K562 (cell line): Measurements from ENCODE around the gene KAT2B. TPM values are rescaled to one million over a fixed set of nuclear protein-coding genes. Genes with fewer than 3 reads are reported as not detected.

Experiments used
- ATAC-seq: fragments of 200-7000 bp; cut with Tn5 transposase; 3 replicates; pipeline ENCODE4 v1.9.1; 2020; ENCODE audit warnings: moderate library complexity
- BruUV-seq: library from RNA; stranded (reverse); fragments of 400-500 nt; replicated peaks from 2 replicates; lab custom pipeline; 2021; lab: Mats Ljungman, UMichigan
- CTCF ChIA-PET: fragments of 300-600 bp; formaldehyde crosslinking; extraction: SDS; loops from one replicate; lab custom pipeline; 2021; ENCODE audit warnings: low intra/inter-chr PET ratio; lab: Yijun Ruan, JAX
- POLR2A ChIA-PET: fragments of 300-600, 350-650 bp; sonication (Branson Sonifier 250); formaldehyde crosslinking; extraction: SDS; loops from one replicate; lab custom pipeline; 2021; ENCODE audit warnings: antibody characterized with exemption, inconsistent platforms; lab: Yijun Ruan, JAX
- DNase-seq, 4 experiments: peaks; one replicate each; pipeline versions ENCODE4 v3.0.0 to v3.0.0-alpha.2; 2011 to 2018; ENCODE audit warnings: low spot score in 3 of 4, mixed read lengths in 3 of 4; ENCODE audit errors: extremely low read depth in 1 of 4
- FAIRE-seq: peaks from 2 replicates; lab custom pipeline; 2011; peaks lifted over from hg19 to GRCh38; lab: Jason Lieb, UNC
- H2AFZ ChIP-seq: 2 replicates; pipeline ENCODE4 v1.6.0; 2011; ENCODE audit warnings: low read depth, low read length, control low read depth, inconsistent platforms
- H3K27ac ChIP-seq: fragments of 200-600 bp; 3 replicates; pipeline ENCODE4 v1.8.0; 2011; ENCODE audit warnings: low read depth, mild to moderate bottlenecking, control low read depth, inconsistent platforms, low read length, moderate library complexity, mixed read lengths; ENCODE audit errors: extremely low read depth
- H3K27me3 ChIP-seq, 2 experiments: fragments of 300-600 bp in 1 of 2; 2 replicates in 1 of 2; 3 replicates in 1 of 2; pipeline versions ENCODE4 v1.6.0 to v1.8.0; 2011; ENCODE audit warnings: inconsistent platforms in 2 of 2, low read length in 2 of 2, mild to moderate bottlenecking in 1 of 2, mixed read lengths in 1 of 2, moderate library complexity in 1 of 2; ENCODE audit not compliant: control insufficient read depth in 2 of 2, insufficient read depth in 2 of 2
- H3K36me3 ChIP-seq: fragments of 300-600 bp; 3 replicates; pipeline ENCODE4 v1.8.0; 2011; ENCODE audit warnings: mild to moderate bottlenecking, low read length, inconsistent platforms; ENCODE audit not compliant: control insufficient read depth, insufficient read depth
- H3K4me1 ChIP-seq, 2 experiments: fragments of 200-600 bp in 1 of 2; replicated peaks in 1 of 2; 2 replicates in 1 of 2; 3 replicates in 1 of 2; pipeline versions ENCODE4 v1.5.1 to v1.8.0; 2011; ENCODE audit warnings: inconsistent platforms in 2 of 2, low read length in 2 of 2, mild to moderate bottlenecking in 1 of 2, mixed read lengths in 1 of 2, moderate library complexity in 1 of 2; ENCODE audit not compliant: control insufficient read depth in 2 of 2, insufficient read depth in 2 of 2
- H3K4me2 ChIP-seq: 2 replicates; pipeline ENCODE4 v1.6.1; 2011; ENCODE audit warnings: low read length, control low read depth, inconsistent platforms, mixed read lengths; ENCODE audit not compliant: insufficient read depth
- H3K4me3 ChIP-seq: fragments of 200-600 bp; sonication (generic), shearing (Covaris generic); 2 replicates; pipeline ENCODE4 v1.5.1; 2016; ENCODE audit warnings: control low read depth, inconsistent platforms
- H3K79me2 ChIP-seq: fragments of 200-600 bp; 3 replicates; pipeline ENCODE4 v1.8.0; 2011; ENCODE audit warnings: low read length, inconsistent platforms; ENCODE audit not compliant: control insufficient read depth, insufficient read depth
- H3K9ac ChIP-seq, 2 experiments: 2 replicates each; pipeline versions ENCODE4 v1.6.0 to v1.6.1; 2011; ENCODE audit warnings: low read depth in 2 of 2, low read length in 2 of 2, control low read depth in 1 of 2, inconsistent platforms in 1 of 2, mild to moderate bottlenecking in 1 of 2, mixed read lengths in 1 of 2; ENCODE audit not compliant: insufficient read depth in 1 of 2
- H3K9me1 ChIP-seq: one replicate; pipeline ENCODE4 v1.6.0; 2011; ENCODE audit warnings: inconsistent platforms, mild to moderate bottlenecking, low read length, moderate library complexity; ENCODE audit not compliant: control insufficient read depth, insufficient read depth
- H3K9me3 ChIP-seq: replicated peaks from 2 replicates; pipeline ENCODE4 v1.5.1; 2011; ENCODE audit warnings: low read depth, low read length, inconsistent platforms; ENCODE audit not compliant: control insufficient read depth, insufficient read depth
- H4K20me1 ChIP-seq: replicated peaks from 2 replicates; pipeline ENCODE4 v1.6.1; 2011; ENCODE audit warnings: low read length, inconsistent platforms, mixed read lengths; ENCODE audit not compliant: control insufficient read depth, insufficient read depth
- BMI1 ChIP-seq: fragments of 150-350 bp; IDR thresholded peaks from 2 replicates; pipeline ENCODE4 v1.6.1; 2014; ENCODE audit warnings: low read length
- BRD9 ChIP-seq: fragments of 450-650 bp; IDR thresholded peaks from 2 replicates; pipeline ENCODE4 v1.6.1; 2018; ENCODE audit warnings: low read depth; ENCODE audit not compliant: partially characterized antibody
- CTCFL ChIP-seq: IDR thresholded peaks from 2 replicates; pipeline ENCODE4 v1.6.1; 2011; ENCODE audit warnings: borderline replicate concordance, low read depth, mild to moderate bottlenecking, moderate library complexity, low read length; ENCODE audit not compliant: insufficient read depth, poor library complexity, severe bottlenecking
- DPF2 ChIP-seq: fragments of 450-650 bp; IDR thresholded peaks from 2 replicates; pipeline ENCODE4 v1.6.1; 2016
- E2F3 ChIP-seq: fragments of 250-450 bp; sonication (Bioruptor Pico); IDR thresholded peaks from 2 replicates; pipeline ENCODE4 v1.4.0; 2020; ENCODE audit warnings: mild to moderate bottlenecking
- ESRRB ChIP-seq: fragments of 250-450 bp; sonication (Bioruptor Pico); IDR thresholded peaks from 2 replicates; pipeline ENCODE4 v1.5.0; 2020; ENCODE audit warnings: mild to moderate bottlenecking, moderate library complexity, borderline replicate concordance
- FOXA1 ChIP-seq: fragments of 450-650 bp; IDR thresholded peaks from 2 replicates; pipeline ENCODE4 v1.6.1; 2016; ENCODE audit warnings: mild to moderate bottlenecking, borderline replicate concordance
- HDAC3 ChIP-seq: fragments of 450-650 bp; IDR thresholded peaks from 2 replicates; pipeline ENCODE4 v1.6.1; 2018; ENCODE audit warnings: borderline replicate concordance, mild to moderate bottlenecking, moderate library complexity; ENCODE audit not compliant: partially characterized antibody
- HMG20B ChIP-seq: fragments of 250-450 bp; sonication (Bioruptor Pico); IDR thresholded peaks from 2 replicates; pipeline ENCODE4 v1.5.0; 2021; ENCODE audit warnings: mild to moderate bottlenecking
- NFE2 ChIP-seq: IDR thresholded peaks from 2 replicates; pipeline ENCODE4 v1.6.1; 2014; ENCODE audit warnings: antibody characterized with exemption, low read depth
- NR0B1 ChIP-seq: fragments of 450-650 bp; IDR thresholded peaks from one replicate; pipeline ENCODE4 v1.6.1; 2018; ENCODE audit warnings: mild to moderate bottlenecking, moderate library complexity; ENCODE audit not compliant: partially characterized antibody
- PKNOX1 ChIP-seq: fragments of 450-650 bp; IDR thresholded peaks from 2 replicates; pipeline ENCODE4 v1.6.1; 2016
- STAG1 ChIP-seq: sonication (generic); formaldehyde crosslinking; IDR thresholded peaks from 2 replicates; pipeline ENCODE4 v1.5.0; 2020; ENCODE audit warnings: missing genetic modification reagents, borderline replicate concordance
- ZNF212 ChIP-seq: fragments of 450-650 bp; formaldehyde crosslinking; IDR thresholded peaks from 2 replicates; pipeline ENCODE4 v1.4.0; 2020; ENCODE audit warnings: mild to moderate bottlenecking
- ZNF740 ChIP-seq, 3 experiments: fragments of 200-800 bp in 1 of 3; sonication (Bioruptor generic) in 1 of 3; sonication (generic) in 1 of 3; formaldehyde crosslinking in 1 of 3; IDR thresholded peaks; 2 replicates each; pipeline versions ENCODE4 v1.6.1 to v1.8.0; 2016 to 2022; ENCODE audit warnings: mild to moderate bottlenecking in 2 of 3, missing compliant biosample characterization in 2 of 3, missing genetic modification characterization in 2 of 3, missing genetic modification reagents in 1 of 3
- WGBS: fragments of 100-300 bp; shearing (Covaris generic); methylation state at CpG from one replicate; pipeline ENCODE4 v1.1.6; 2016; ENCODE audit warnings: low coverage, mixed read lengths; ENCODE audit not compliant: insufficient coverage; ENCODE audit errors: missing lambda C conversion rate; 5-methylcytosine and 5-hydroxymethylcytosine counted together
- in situ Hi-C: fragments of 300-500 bp; cut with MboI; formaldehyde crosslinking; loops from 4 replicates; pipeline ENCODE4 v1.15.0; 2018; ENCODE audit warnings: inconsistent platforms, mixed read lengths
- intact Hi-C: fragments of 100-400 bp; cut with micrococcal nuclease; formaldehyde crosslinking; loops from 2 replicates; pipeline ENCODE4 v1.14.2; 2022
- polyA plus RNA-seq, 8 experiments: library from polyadenylated mRNA; depleted of rRNA in 4 of 8; stranded (reverse) in 5 of 8; unstranded in 3 of 8; fragments of >200 nt; fragmentation: Nextera tagmentation in 2 of 8; fragmentation: Illumina TruSeq in 1 of 8; extraction: Ambion mirVana in 2 of 8; extraction: Trizol in 1 of 8; gene quantifications; 2 replicates each; pipeline versions ENCODE4 v1.2.1 to v1.2.3, GENCODE V29; 2011 to 2014; ENCODE audit warnings: inconsistent platforms in 1 of 8, missing spikeins in 1 of 8
- total RNA-seq, 7 experiments: library from RNA; depleted of rRNA in 6 of 7; stranded (reverse); fragments of >200 nt in 6 of 7; fragmentation: Illumina TruSeq in 2 of 7; extraction: Trizol in 2 of 7; gene quantifications; 2 replicates each; pipeline versions ENCODE4 v1.2.1 to v1.2.3, GENCODE V29; 2011 to 2021; ENCODE audit warnings: low replicate concordance in 1 of 7

Gene KAT2B
- total and polyA plus RNA-seq, 9 of the 15 experiments (the other 6 are each of a cell fraction or from before 2014, with no cell fraction given) = 3.3 to 14.9 (median 12.2) TPM

- no peak for TF ChIP-seq NR0B1
- TF ChIP-seq BRD9 = no peak
- no peak for TF ChIP-seq HDAC3
- TF ChIP-seq DPF2 = no peak
- no peak for TF ChIP-seq STAG1
- no peak for TF ChIP-seq NFE2
Observed at GRCh38 chr3:20078194-20078714, 38.0 kb downstream of the KAT2B start (continued).

- CTCF ChIA-PET = no interaction called here
- H3K27me3 ChIP-seq = no peaks in the 10 kb centered on the region
- H3K4me1 ChIP-seq = peaks cover 5 to 6% of the 10 kb centered on the region in 2 experiments; a peak in 3 of 5 replicates
- no peak overlapping the region for H3K27ac ChIP-seq
- no peaks in the 10 kb centered on the region for H4K20me1 ChIP-seq
- in situ Hi-C loops (no loop called here), intact Hi-C loops (no loop called here)
- H3K4me3 ChIP-seq = no peak overlapping the region
- DNase-seq = no peak
- no peak overlapping the region for H2AFZ ChIP-seq
- no peak overlapping the region for H3K4me2 ChIP-seq
- POLR2A ChIA-PET = interaction anchor here (1.0 to 1.9 kb wide), 2 partner anchors 17 to 23 kb away, joined by 3 to 7 read pairs; no protein-coding TSS in a partner anchor
- 78% methylated on average over 5 of the region's 5 CpGs for WGBS
- FAIRE-seq = no peak
- no peaks in the 10 kb centered on the region for H3K79me2 ChIP-seq
- no peaks in the 10 kb centered on the region for H3K9me3 ChIP-seq
- H3K9ac ChIP-seq = no peak overlapping the region
- no peaks in the 10 kb centered on the region for H3K9me1 ChIP-seq
- no TSS peak for BruUV-seq
- no peak for ATAC-seq
- peaks cover 4% of the 10 kb centered on the region; the same call in 1 of the 3 replicates for H3K36me3 ChIP-seq
- TF ChIP-seq CTCFL (no peak), PKNOX1 (no peak), ESRRB (CRISPR knock-in tag) (no peak), FOXA1 (no peak), ZNF212 (CRISPR knock-in tag) (no peak), HMG20B (CRISPR knock-in tag) (no peak), BMI1 (no peak), ZNF740 (CRISPR knock-in tag; IDR thresholded peaks at IDR 0.05) (no peak), ZNF740 (tag; IDR thresholded peaks at IDR 0.05) (no peak), E2F3 (CRISPR knock-in tag) (no peak)
Observed at GRCh38 chr3:20079621-20080020, 39.4 kb downstream of the KAT2B start.
